GM19452 (cell line): ENCODE results near the gene UBXN2A.
"Not testable (repeated sequence)": the region's sequence is repeated elsewhere in the genome, so short reads cannot be mapped to it uniquely, and the experiment has no call there.

Source experiments
- ATAC-seq: cut with Tn5 transposase; IDR thresholded peaks from one replicate; pipeline ENCODE4 v1.9.1; 2021; ENCODE audit not compliant: unreplicated experiment

UBXN2A gene

GRCh38 chr2:24011250-24012104 is 71.2 kb downstream of the UBXN2A start:
- ATAC-seq, result no peak

- no peak for ATAC-seq
These were observed 72.4 kb downstream of the UBXN2A start for GRCh38 chr2:24012521-24013188.

DNA sequence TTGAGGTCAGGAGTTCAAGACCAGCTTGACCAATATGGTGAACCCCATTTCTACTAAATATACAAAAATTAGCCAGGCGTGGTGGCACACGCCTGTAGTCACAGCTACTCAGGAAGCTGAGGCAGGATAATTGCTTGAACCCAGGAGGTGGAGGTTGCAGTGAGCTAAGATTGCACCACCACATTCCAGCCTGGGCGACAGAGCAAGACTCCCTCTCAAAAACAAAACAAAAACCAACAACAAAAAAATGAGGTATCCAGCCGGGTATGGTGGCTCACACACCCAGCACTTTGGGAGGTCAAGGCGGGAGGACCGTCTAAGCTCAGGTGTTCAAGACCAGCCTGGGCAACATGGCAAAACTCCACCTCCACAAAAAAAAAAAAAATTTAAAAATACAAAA is 74.6 kb downstream of the UBXN2A start:
- not testable (repeated sequence) for ATAC-seq

DNA sequence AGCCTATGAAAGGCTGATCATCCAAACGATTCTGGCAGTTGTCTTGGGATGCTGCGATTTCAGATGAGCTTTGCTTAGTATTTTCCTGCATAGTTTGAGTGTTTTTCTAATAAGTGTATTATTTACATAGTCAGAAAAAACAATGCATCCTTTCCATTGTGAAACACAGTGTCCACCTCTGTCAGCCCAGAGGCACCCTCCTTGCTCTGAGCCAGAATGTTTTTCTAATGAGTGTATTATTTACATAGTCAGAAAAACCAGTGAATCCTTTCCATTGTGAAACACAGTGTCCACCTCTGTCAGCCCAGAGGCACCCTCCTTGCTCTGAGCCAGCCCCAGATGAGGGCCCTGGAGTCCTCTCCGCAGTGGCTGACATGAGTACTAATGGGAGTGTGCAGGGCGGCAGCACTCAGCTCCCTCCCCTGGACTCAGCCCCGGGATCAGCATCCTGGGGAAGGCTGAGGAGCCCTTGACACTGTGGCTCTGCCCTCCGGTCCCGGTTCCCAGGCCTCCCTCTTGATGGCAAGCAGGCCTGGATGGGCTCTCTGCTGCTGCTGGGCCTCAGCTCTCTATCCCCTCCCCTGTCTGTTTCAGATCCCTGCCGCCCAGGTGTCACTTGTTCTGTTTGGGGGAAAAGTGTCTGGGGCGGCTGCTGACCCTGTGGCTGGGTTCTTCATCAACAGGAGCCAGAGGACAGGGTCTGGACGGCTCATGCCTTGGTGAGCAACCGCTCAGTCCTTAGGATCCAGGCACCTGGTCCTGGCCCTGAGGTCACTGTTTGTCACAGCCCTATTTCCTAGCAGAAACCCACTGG is 75.5 kb downstream of the UBXN2A start:
- no peak for ATAC-seq

DNA sequence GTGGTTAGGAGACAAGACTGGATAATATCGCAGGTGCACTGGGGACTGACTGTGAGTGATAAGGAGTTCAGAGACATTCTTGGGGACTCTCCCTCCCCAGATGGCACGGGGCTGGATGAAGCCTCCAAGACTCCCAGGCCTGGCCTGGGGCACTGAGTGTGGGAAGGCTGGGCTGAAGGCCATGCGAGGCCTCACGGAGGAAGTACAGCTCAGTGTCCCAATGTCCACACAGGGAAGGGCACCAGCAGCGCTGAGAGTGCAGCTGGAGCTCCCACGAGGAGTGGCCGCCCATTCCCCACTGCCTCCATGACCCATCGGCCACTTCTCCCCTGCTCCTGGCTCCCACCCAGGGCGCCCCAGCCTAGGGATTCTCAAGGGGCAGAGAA is 76.1 kb downstream of the UBXN2A start:
- no peak for ATAC-seq

- no peak for ATAC-seq
These were observed 76.8 kb downstream of the UBXN2A start for GRCh38 chr2:24016853-24017703.

DNA sequence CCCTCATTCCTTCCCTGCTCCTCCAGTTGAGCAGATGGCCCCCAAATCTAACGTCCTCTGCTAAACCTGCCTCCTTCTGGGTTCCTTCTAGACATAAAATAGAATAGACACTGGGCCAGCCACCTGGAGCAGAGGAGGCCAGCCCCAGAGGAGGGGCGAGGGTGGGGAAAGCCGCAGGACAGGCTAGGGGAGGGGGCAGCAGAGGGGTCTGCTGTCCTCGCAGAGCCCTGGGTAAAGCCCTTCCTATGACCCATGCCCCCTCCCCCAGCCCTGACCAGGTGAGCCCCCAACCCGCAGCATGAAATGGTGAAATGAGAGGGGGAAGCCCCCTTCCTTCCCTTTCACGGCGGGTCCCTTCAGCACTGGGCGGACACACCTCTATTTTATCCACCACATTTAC is 77.4 kb downstream of the UBXN2A start:
- no peak for ATAC-seq

DNA sequence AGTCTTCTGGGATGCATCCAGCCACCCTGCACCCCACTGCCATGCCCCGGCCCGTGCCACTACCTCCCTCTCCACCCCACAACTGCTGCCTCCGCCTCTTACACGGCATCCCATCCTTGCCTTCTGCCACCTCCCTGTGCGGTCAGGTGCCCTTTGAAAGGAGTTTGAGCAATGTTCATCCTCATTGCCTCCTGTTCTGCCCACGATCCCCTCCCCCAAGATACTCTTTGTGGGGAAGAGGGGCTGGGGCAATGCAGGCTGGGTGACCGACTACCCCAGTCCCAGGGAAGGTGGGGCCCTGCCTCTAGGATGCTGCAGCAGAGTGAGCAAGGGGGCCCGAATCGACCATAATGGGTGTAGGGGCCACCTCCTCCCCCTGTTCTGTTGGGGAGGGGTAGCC is 78.0 kb downstream of the UBXN2A start:
- ATAC-seq, result no peak

GRCh38 chr2:24019729-24020128 is 79.5 kb downstream of the UBXN2A start:
- ATAC-seq, result no peak

DNA sequence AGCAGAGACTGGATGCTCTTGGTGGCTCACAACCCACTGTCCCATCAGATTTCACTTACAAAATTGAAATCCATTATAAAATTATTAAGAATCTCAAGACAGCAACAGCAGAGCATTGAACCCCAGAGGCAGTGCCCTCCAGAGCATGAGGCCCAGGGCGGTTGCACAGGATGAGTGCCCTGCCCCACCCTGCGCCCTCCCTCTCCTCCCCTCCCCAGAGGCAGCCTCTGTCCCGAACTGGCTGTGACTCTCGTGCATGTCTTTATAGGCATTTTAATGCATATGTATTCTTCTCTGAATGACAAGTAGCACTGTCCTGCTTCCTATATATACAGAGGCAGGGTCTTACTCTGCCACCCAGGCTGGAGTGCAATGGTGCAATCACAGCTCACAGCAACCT is 80.0 kb downstream of the UBXN2A start:
- no peak for ATAC-seq

DNA sequence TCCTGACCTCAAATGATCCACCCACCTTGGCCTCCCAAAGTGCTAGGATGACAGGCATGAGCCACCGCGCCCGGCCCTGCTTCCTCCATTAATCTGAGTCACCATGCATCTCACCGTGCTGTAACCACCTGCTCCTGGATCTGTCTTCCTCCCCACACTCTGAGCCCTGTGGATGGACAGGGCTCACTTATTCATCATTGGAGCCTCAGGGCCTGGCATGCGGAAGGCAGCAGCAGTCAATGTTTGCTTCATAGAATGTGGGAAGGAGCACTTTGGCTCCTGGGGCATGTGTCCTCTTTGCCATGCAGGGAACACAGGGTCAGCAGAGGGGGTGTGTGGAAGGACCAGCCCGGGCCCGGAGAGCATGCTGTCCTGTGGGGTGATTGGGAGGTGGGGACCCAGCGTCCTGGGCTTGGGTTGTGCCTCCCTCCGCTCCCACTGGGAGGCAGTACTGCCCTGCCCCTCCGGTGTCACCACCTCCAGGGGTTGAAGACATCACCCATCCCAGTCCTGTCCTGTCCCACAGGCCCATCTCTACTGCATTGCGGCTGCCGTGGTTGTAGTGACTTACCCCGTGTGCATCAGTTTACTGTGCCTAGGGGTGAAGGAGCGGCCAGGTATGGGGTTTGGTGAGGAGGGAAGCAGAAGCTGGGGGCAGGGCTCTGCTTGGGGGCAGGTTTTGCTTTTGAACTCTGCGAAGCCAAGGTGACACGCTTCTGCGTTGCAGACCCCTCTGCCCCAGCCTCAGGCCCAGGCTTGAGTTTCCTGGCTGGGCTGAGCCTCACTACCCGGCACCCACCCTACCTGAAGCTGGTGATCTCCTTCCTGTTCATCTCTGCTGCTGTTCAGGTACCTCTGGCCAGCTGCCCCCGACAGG is 81.1 kb downstream of the UBXN2A start:
- no peak for ATAC-seq

GRCh38 chr2:24022324-24022974 is 82.2 kb downstream of the UBXN2A start:
- no peak for ATAC-seq

DNA sequence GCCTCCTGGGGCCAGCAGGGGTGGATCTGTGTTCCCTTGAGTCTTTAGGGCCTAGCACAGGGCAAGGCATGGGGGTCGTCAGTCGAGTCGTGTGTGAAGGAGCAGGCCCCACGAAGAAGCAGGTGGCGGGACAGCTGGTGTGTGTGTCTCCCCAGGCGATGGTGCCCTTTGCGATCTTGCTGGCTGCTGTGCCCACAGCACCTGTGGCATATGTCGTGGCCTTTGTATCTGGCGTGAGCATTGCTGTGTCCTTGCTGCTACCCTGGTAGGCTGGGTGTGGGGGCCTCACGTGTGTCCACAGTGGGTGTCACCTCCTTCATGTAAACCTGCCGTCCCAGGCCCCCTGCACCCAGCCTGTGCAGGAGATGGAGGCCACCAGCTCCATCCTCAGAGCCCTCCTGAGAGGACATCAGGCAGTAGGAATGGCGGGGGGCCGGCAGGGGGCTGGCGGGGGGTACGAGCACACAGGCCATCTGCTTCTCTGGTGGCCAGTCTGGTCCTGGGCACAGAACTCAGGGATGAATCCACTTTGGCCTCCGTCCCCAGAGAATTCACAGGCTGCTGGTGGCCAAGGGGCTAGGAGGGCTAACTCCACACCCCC is 82.8 kb downstream of the UBXN2A start:
- ATAC-seq, result no peak

DNA sequence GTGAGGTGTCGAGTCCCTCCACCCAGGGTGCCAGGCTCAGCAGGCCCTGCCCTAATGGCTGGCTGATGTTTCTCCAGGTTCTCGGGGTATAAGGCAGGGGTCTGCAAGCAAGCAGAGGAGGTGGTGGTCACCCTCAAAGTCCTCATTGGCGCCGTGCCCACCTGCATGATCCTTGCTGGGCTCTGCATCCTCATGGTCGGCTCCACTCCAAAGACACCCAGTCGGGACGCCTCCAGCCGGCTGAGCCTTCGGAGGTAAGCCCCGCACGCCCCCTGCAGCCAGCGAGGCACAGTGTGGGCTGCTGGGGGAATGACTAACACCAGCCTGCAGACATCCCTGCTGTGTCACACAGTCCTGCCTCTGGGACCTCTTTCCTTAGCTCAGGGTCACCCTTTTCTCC is 83.8 kb downstream of the UBXN2A start:
- ATAC-seq, result no peak

GRCh38 chr2:24024996-24025663 is 84.9 kb downstream of the UBXN2A start:
- ATAC-seq, result no peak

DNA sequence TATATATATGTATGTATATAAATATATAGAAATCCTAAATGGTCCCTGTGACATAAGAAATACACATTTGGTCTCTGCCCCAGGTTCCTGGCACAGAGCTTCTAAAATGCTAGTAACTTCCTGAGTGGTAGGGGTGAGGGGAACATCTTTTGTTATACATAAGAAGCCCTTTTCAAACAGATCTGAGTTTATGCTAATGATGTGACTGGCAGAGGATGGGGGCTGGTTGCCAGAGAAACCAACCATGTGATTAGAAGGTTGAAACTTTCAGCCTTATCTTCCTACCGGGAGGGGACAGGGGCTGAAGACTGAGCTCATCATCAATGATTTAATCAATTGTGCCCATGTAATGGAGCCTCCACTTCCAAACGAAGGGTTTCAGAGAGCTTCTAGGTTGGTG is 86.0 kb downstream of the UBXN2A start:
- ATAC-seq, result no peak

GRCh38 chr2:24038786-24039499 is 98.7 kb downstream of the UBXN2A start:
- no peak for ATAC-seq

DNA sequence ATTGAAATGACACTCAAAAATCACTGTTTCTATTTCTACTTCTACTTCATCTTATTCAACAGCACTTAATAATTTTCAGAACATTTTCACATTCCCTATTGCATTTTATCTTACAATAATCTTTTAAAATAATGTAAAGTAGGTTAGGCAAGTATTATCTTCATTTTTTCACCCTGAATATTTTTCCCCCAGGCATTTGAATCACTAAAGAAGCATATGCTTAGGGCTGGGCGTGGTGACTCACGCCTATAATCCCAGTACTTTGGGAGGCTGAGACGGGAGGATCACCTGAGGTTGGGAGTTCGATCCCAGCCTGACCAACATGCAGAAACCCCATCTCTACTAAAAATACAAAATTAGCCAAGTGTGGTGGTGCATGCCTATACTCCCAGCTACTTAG is 100.2 kb downstream of the UBXN2A start:
- ATAC-seq, result no peak
